Measurements from ENCODE around the gene NUP98.

GRCh38 chr11:3810951-3811350 lies 13.6 kb upstream of the NUP98 start:
- no peak for TF ChIP-seq ZNF670 (tag by site-specific recombination; IDR thresholded peaks at IDR 0.05; ENCODE audit: low read depth)
- no peak for TF ChIP-seq CTCF (tag by site-specific recombination; IDR thresholded peaks at IDR 0.05)
- TF ChIP-seq ZNF266 (tag by site-specific recombination; IDR thresholded peaks at IDR 0.05; ENCODE audit: low read depth), result no peak
- no peak for TF ChIP-seq ZNF555 (tag by site-specific recombination; conservative IDR thresholded peaks at IDR 0.05)
- TF ChIP-seq ZNF114 (tag by site-specific recombination; IDR thresholded peaks at IDR 0.05), result no peak
- TF ChIP-seq TCF7L2 (IDR thresholded peaks at IDR 0.05; ENCODE audit: borderline replicate concordance, low read depth, low read length), result no peak

Data from HEK293 (cell line).